Stimulated activated CD4-positive, alpha-beta T cell treated with anti-CD3 and anti-CD28 coated beads, TNF-alpha, amount 100 ng/mL, for 48 hours (primary cell): Measurements from ENCODE around the gene GRAMD1A.
"Not testable (repeated sequence)": the region's sequence is repeated elsewhere in the genome, so short reads cannot be mapped to it uniquely, and the experiment has no call there.

Experiments used
- DNase-seq, 3 donors: peaks; one replicate each; pipeline ENCODE4 v3.0.0-alpha.2; 2020; ENCODE audit warnings: low read depth in 3 of 3

Gene GRAMD1A

DNA sequence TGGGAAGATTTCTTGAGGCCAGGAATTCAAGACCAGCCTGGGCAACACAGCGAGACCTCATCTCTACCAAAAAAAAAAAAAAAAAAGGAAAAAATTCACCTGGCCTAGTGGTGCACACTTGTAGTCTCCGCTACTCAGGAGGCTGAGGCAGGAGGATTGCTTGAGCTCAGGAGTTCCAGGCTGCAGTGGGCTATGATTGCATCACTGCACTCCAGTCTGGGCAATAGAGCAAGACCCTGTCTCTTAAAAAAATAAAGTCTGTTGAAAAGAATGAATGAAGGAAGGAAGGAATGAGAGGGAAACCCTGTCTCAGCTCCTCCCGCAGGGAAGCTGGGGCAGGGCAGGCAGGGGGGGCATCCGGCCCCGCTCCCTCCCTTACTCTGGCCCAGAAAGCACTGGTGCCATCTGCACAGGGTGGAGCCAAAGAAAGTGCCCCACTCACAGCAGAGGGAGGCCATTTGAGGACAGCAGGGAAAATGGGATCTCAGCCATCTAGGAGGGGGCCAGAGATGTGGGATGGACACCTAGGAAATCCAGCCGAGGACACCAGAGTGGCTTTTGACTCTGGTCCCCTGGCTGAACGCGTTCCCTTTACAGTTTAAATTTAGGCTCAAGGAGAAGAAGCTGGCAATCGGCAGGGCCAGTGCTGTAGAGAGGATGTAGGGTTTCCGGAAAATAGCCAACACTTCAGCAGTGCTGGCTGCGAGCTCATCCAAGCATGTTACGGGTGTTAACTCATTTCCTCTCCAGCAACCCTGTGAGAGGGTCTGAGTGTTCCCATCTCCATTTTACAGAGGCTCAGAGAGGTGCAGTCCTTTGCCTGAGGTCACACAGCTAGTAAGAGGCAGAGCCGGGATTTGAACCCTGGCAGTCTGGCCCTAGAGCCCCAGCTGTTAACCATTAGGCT, 37.8 kb downstream of the GRAMD1A start:
- DNase-seq: no peak

DNA sequence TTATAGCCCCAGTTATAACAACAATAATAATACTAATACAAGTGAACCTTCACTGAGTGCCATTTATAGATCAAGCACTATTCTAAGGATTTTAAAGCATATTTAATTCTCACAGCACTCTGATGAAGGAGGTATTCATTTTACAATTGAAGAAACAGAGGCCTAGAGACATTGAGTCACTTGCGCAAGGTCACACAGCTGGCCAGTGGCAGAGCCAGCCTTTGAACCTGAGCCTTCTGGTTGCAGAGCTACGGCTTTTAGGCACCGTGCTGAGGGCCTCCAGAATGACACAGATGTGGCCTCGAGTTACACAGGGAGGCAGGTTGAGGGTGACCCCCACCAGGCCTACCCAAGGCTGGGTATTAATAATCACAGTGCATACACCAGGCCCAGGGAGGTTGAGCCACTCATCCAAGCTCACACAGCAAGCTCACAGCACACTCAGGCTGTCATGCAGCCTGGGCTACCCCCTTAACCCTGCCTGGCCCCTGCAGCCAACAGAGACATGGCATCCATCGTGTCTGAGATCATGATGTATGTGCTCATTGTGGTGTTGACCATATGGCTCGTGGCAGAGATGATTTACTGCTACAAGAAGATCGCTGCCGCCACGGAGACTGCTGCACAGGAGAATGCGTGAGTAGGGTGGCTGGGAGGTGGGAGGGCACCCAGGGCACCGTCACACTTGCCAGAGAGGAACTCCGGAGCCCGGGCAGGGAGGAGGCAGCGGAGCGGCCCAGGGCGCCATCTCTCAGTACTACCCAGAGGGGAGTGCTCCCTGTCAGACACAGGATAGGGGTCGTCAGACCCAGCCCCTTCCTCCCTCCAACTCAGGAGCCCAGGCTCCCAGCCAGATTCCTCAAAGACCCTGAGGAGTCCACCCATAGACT, 38.7 kb downstream of the GRAMD1A start:
- no peak for DNase-seq

- DNase-seq: no peak
Observed at GRCh38 chr19:35039881-35040825, 40.0 kb downstream of the GRAMD1A start.

DNA sequence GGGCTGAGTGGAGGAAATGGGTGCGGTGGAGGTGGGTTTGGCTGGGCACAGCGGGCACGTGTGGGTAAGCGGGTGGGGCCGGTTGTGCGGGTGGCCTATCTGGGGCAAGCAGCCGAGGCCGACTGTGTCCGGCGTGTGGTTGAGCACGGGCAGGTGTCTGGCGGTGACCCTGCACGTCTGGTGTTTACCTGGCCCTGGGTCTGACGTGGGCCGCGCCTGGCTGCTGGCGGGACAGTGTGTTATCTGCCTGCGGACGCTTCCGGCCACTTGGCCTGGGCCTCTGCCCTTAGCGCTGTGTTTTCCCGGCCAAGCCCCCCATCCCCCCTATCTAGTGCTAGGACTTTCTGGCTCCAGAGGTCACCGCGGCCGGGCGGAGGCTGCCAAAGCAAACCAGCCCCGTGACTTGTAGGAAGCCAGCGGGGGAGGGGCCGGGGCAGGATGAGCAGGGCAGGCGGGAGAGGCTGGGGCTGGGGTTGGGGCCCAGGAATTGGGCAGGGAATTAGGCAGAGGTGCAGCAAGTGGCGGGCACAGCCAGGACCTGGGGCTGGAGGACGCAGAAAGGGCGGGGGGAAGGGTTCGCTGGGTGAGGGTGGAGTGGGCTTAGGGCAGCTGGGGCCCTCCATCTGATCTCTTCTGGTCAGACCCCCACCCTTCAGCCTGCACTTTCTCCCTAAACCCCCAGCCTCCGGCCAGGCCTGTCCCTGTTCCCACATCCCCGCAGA, 40.9 kb downstream of the GRAMD1A start:
- DNase-seq: no peak

DNA sequence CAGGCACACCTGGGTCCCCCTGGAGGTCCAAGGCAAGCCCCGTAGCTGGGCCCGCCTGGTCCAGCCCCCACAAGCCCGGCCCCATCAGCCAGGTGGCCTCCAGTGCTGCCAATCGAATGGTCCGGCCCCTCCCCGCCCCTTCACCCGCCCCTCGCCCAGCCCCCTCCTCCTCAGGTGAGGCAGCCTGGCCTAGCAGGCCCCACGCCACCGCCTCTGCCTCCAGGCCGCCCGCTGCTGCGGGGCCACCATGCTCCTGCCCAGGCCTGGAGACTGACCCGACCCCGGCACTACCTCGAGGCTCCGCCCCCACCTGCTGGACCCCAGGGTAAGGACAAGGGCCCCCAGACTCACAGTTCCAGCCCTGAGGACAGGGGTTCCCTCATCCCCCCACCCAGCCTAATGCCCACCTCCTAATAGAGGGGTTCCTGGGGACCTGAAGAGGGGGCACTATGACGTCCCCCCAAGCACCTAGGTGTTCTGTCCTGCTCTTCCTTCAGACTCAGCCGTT, 41.5 kb downstream of the GRAMD1A start, which contains the start of gene HPN:
TSS of gene HPN (plus strand) at position 174 of the 508 bp plus-strand sequence. CDS start 786 bp downstream, outside the sequence.
- no peak for DNase-seq

DNA sequence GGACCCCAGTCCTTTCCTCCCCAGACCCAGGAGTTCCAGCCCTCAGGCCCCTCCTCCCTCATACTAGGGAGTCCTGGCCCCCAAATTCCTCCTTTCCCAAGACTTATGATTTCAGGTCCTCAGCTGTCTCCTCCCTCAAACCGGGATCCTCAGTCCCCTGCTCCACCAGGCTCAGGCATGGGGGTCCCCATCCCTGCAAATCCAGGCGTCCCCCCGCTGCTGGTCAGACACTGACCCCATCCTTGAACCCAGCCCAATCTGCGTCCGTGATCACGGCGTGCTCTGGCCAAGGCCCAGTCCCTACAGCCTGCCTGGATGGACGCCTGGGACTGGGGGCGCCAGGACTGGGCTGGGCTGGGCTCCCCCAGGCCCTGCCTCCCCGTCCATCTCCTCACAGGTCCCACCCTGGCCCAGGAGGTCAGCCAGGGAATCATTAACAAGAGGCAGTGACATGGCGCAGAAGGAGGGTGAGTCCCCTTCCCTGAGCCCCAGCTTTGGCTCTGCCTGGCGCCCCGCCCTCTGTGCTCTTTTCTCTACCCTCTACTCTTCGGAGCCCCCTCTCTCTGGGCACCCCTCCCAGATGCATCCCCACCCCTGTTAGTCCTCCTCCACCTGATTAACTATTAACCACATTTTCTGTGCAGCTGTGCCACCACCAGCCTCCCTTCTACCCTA, 42.1 kb downstream of the GRAMD1A start:
- DNase-seq: no peak

DNA sequence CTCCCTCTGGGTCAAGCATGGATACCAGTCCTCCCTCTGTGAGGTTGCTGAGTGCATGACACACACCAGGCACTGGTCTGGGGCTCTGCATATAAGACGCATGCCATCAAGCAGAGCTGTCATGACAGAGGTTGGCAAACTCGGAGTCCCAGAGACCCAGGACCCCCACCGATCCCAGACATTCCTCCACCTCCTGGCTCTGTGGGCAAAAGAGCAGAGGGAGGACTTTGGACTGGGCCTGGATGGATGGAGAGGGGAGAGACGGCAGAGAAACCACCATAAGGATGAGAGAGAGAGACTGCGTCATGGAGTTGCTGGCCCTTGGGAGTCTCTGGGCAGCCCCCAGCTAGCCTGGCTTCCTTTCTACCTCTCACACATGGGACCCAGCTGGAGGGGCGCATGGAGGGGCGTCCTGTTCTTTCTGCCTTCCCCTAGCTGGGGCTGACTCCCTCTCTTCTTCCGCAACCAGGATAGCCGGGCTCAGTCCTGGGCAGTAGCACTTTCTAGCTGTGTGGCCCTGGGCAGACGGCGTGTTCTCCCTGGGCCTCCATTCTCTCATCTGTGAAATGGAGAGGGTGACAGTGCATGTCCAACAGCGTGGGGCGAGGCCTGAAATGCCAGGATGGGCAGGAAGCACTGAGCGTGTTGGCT, 43.0 kb downstream of the GRAMD1A start:
- no peak for DNase-seq

DNA sequence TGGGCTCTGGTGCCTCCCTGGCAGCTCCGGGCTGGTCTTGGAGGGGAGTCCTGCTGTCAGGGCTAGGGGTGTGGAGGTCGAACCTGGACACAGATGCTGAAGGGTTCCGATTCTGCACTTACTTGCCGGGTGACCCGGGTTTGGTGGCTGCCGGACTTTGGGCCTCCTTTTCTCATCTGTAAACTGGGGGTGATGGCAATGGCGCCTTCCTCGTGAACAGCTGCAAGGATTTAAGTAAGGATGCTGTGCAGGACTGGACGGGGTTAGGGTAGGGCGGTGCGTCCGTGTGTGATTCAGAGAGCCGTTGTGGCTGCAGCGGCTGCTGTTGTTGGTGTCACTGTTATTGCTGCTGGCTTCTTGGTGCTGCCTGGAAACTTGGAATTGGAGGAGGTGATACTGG, 43.8 kb downstream of the GRAMD1A start:
- no peak for DNase-seq

GRCh38 chr19:35044317-35045117, 44.4 kb downstream of the GRAMD1A start:
- DNase-seq: peak; percentile 30 to 55 (median 48)

DNA sequence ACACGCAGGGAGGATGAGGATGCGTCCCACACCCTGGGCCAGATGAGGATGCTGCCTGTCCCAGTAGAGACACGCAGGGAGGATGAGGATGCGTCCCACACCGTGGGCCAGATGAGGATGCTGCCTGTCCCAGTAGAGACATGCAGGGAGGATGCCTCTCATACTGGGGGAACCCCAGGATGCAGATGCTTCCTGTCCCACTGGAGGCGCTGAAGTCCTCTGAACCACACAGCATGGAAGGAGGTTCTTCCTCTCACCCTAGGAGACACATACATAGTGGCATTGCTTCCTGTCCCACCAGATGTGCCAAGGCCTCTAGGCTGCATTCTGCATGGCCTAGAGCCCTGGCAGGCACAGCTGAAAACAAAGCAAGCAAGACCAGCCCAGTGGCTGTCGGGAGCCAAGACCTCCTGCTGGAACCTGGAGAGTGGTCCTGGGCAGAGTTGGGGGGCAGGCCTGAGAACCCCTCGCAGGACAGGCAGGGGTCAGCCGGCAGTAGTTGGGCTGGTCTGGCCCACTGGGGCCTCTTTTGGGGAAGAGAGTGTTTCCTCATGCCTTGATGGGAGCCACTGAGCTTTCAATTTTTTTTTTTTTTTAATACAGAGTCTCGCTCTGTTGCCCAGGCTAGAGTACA, 45.7 kb downstream of the GRAMD1A start:
- peak in 1 of 3 donors; percentile 31 for DNase-seq

DNA sequence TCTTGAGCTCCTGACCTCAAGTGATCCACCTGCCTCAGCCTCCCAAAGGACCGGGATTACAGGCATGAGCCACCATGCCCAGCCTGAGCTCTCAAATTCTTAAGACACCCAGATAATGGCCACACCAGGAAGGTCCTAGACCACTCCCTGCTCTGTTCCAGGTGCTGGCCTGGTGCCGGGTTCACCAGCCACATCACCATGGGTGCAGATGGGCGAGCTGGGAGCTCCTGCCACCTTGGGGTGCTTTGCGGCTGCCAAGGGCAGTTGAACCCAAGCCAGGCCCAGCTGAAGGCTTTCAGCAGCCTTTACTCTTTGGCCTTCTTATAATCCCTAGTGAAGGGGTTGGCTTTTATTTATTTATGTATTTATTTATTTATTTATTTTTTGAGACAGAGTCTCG, 46.3 kb downstream of the GRAMD1A start:
- no peak for DNase-seq

DNA sequence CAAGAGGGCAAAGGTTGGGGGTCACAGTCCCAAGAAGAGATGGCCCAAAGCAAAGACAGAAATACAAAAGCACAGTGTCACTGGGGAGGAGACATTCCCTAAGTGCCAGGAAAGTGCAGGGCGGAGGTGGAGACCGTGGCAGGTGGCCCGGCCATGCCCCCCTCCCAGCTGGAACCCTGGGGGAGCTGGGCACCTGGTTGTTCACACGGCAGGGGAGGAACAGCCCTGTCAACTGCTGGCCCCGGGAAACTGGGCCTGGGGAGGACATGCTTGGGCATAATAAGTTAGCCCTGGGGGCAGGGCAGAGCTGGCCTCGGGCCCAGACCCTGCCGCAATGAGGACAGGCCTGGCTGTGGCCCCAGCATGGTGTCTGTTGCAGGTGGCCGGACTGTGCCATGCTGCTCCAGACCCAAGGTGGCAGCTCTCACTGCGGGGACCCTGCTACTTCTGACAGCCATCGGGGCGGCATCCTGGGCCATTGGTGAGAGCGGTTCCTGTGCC, 48.8 kb downstream of the GRAMD1A start:
- no peak for DNase-seq

DNA sequence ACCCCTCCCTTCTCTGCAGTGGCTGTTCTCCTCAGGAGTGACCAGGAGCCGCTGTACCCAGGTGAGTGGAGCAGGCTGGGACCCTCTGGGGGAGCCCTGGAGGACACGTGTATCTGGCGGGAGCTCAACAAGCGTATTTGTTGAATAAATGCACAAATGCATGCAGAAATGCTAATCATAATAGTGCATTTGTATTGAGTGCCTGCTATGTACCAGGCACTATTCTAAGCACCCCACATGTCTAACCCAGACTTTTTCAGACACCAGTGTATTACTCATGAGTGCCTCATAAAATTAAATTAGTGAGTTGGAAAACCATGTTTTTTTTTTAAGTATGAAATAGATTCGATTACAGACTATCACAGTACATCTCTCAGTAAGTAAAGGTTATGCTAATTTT, 49.3 kb downstream of the GRAMD1A start:
- no peak for DNase-seq

DNA sequence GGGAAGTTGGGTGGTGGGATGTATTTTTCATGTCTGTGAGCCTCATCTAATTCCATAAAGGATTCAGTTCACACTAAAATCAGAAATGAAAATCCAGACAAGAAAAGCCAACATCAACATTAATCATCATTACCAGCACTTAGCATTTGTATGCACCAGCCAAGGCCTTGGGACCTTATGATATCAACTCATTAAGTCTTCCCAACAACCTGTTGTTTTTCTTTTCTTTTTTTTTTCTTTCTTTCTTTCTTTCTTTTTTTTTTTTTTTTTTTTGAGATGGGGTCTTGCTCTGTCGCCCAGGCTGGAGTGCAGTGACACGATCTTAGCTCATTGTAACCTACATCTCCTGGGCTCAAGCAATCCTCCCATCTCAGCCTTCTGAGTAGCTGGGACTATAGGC, 50.5 kb downstream of the GRAMD1A start:
- DNase-seq: not testable (repeated sequence)

GRCh38 chr19:35051268-35051667, 51.1 kb downstream of the GRAMD1A start:
- DNase-seq: not testable (repeated sequence)

DNA sequence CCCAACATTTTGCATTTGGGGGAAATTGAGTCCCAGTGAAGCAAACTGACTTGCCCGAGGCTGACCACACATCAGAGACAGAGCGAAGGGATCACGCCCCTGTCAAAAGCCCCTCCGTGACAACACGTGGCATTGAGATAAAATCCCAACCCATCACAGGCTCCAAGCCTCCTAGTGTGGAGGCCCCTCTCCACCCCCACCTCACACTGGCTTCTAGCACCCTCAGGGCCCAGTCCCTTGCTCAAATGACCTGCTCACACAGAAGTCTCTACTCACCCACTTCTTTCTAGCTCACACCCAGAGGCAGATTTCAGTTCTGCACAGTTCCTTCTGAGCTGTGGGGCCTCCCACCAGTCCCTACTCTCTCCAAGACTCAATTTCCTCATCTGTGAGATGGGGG, 51.7 kb downstream of the GRAMD1A start:
- DNase-seq: no peak

- DNase-seq: no peak
Observed at GRCh38 chr19:35052599-35053190, 52.6 kb downstream of the GRAMD1A start.
